IPS-NIHi11 (cell line): ENCODE data around the gene PARD3.
"Not testable (repeated sequence)": the region's sequence is repeated elsewhere in the genome, so short reads cannot be mapped to it uniquely, and the experiment has no call there.

ENCODE experiments used
- DNase-seq: peaks from one replicate; pipeline ENCODE4 v3.0.0; 2012; ENCODE audit warnings: mixed read lengths, low spot score

PARD3 gene

GRCh38 chr10:34648919-34649318 is 166.2 kb downstream of the PARD3 start:
- DNase-seq = no peak

GRCh38 chr10:34647875-34648865 is 166.9 kb downstream of the PARD3 start:
- DNase-seq = no peak

- DNase-seq = no peak
These were observed 167.9 kb downstream of the PARD3 start for GRCh38 chr10:34647160-34647559.

GRCh38 chr10:34646331-34646730 is 168.8 kb downstream of the PARD3 start:
- DNase-seq = no peak

- not testable (repeated sequence) for DNase-seq
These were observed 170.3 kb downstream of the PARD3 start for GRCh38 chr10:34644815-34645214.

DNA sequence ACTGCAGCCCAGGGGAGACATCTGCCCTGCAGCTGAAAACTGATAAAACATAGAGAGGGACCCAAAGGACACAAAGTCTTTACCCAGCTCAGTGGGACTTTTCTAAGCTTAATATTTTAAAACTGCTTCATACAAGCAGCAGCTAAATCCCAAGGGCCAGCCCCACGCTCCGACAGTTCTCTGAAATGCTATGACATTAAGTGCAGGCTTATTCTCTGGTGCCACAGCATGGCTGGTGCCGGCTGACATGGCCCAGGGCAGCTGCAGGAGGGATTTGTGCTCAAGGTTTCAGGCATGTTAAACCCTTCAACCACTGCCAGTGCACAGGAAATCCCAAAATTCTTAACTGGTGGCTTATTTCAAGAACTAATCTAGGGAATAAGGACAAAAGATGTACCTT is 170.9 kb downstream of the PARD3 start:
- DNase-seq = no peak

GRCh38 chr10:34643620-34644019 is 171.5 kb downstream of the PARD3 start:
- no peak for DNase-seq

- no peak for DNase-seq
These were observed 173.1 kb downstream of the PARD3 start for GRCh38 chr10:34641913-34642558.

GRCh38 chr10:34641147-34641912 is 173.8 kb downstream of the PARD3 start:
- DNase-seq = no peak

DNA sequence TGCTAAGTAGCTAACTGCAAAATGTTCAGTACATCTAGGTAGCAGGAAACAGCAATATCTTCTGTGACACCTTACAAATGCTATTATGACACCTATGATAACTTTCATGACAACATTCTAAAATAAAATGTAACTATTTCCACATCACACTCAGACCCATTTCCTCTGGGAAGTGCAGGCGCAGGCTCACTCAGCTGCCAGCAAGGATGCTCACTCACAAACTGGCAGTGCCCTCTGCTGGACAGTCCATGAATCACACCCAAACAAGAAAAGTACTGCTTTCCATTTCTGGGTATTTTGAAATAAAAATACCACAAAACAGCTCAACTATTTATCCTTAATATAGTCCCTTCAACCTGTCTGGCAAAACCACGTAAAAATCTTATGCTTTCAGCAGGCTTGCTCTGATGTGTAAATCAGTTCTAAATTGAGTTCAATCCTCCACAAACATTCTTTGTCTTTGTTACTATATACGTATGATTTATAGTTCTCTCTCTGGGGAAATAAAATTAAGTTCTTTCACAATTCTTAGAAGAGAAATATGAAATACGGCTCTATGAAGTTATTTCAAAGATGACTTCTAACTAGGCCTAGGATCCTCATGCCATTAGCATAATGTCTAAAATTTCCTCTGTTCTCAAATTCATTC is 176.6 kb downstream of the PARD3 start:
- peak; percentile 63 for DNase-seq

- DNase-seq = peak; percentile 72
These were observed 177.6 kb downstream of the PARD3 start for GRCh38 chr10:34637418-34637911.

DNA sequence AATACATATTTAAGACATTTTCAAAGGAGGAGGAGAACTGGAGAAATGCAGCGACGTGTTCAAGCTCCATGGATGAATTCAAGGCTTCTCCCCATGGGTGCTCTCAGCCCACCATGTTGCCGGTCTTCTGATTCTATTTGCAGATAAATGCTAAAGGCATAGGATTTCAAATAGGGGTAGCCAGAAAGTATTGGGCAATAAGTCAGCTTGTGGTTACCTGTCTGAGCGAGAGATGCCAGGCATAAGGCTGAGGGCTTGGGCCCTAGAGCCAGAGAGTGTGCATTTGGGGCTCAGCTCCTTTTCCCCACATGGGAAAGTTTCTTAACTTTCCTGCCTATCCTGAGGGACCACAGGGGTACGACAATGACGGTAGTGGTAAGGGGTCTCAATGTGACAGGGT is 180.0 kb downstream of the PARD3 start:
- DNase-seq = no peak

DNA sequence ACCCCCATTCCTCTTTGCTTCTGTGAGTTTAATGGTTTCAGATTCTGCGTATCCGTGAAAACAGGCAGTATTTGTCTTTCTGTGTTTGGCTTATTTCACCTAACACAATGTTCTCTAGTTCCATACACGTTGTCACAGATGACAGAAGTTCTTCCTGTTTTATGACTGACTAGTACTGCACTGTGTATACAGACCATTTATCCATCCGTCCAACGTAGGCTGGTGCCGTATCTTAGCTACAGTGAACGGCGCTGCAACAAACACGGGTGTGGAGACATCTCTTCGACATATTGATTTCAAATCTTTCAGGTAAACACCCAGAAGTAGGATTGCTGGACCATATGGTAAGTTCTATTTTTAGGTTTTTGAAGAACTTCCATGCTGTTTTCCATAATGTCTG is 181.7 kb downstream of the PARD3 start:
- DNase-seq = no peak

DNA sequence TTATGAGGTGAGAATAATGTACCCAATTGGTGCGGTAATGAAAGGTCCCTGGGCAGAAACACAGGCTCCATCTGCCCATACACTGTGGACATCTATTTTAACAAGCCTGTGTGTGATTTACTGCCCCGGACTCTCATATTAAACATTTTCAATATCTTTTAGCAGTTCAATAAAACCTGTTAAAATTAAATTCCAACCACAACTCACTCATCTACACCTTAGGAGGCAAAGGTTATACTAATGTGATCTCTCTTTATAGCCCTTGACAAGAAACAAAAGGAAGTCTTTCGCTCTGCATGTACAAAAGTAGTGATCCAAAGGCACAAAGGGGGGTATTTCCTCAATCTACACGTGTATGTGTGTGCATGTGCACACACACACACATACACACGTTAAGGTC is 186.0 kb downstream of the PARD3 start:
- DNase-seq = no peak

DNA sequence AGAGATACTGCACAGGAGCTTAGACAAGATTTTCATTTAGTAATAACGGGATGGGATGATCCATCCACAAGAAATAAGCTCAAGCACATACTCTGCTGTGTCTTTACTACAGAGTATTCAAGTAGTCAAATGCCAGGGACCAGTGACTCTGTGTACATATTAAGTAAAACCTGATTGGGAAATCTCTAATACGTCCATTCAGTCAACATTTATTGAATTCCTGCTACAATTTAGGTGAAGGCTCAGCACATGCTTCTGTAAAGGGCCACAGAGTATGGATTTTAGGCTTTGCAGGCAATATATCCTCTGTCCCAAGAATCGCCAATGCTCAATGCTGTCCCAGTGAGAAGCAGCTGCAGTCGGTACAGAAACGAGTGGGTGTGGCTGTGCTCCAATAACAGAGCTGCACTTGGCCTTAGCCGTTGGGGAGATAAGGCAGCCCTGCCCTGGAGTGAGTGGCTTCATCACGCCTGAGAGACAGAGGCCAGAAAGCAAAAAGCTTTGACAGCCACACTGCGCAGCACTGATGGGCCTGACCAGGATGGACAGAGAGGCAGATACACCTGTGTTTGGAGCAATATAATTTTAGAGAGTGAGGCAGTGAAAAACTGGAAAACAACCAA is 186.8 kb downstream of the PARD3 start:
- no peak for DNase-seq

DNA sequence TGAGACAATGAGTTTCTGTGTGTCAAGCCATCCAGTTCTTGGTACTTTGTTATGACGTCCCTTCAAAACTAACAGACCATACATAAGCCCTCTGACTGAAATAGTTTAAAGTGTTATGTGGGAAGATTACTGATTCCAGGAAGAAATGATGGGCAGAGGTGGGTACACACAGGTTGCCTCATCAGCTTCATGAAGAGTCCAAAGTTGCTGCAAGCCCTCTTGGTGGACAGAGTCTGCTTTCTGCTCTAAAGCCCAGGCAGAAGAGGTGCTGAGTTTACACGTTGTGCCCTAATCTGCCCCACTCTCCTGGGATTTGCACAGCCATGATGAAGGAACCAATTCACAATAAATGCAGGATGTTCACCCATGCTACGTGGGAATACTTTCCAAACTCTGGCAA is 187.4 kb downstream of the PARD3 start:
- no peak for DNase-seq

DNA sequence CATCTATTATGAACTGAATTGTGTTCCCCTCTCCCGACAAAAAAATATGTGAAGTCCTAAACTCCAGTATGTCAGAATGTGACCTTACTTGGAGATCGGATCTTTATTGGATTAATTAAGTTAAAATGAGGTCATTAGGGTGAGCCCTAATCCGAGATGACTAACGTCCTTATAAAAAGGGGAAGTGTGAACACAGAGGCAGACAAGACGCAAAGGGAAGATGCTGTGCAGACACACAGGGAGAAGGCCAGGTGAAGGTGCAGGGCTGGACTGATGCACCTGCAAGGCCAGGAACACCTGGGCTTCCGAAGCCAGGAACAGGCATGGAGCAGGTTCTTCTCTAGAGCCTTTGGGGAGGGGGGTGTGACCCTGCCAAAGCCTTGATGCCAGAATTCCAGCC is 187.8 kb downstream of the PARD3 start:
- no peak for DNase-seq

GRCh38 chr10:34626158-34626880 is 188.8 kb downstream of the PARD3 start:
- no peak for DNase-seq

DNA sequence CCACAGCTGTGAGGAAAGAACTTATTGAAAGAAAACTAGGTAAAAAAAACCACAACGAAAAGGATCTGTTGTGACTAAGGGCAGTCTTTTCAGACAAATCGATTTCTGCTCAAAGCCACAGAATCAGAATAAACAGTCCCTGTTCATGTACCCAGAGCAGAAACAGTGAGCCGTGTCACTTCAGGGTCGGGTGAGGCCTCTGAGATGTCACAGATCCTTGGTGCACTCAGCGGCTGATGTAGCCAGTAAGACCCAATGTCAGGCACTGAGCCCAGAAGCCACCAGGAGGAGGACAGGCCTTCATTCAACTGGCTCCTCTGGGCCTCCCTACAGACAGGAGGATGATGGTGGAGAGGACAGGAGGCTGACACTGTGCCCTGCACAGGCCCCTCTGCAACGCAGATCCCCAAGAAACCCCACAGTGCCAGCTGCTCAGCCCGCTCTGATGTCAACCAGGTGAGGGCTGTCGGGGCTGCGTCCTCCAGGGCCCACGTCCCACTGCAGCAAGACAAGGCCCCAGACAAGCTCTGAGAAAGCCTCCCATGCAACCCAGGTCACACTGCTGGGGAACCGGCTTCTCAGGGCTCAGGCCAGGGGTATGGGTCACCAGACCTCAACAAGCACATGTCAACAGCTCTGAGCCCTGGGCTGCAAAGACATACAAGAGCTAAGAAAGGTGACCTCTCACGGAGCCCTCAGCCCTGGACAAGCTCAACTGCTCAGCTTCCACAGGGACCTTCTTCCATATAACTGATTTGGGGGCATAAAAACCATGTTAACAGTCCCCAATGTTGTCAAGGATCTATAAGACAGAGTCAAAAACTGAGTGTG is 190.6 kb downstream of the PARD3 start:
- DNase-seq = no peak

GRCh38 chr10:34622945-34623344 is 192.2 kb downstream of the PARD3 start:
- no peak for DNase-seq
